Embryonic facial prominence (tissue), 1 donor: ENCODE results near the gene HSD11B2.

Source experiments
- DNase-seq: peaks from one replicate; pipeline ENCODE4 v3.0.0-alpha.2; 2016; ENCODE audit errors: extremely low spot score

The HSD11B2 gene

GRCh38 chr16:67451061-67451703 is 20.3 kb downstream of the HSD11B2 start:
- no peak for DNase-seq

GRCh38 chr16:67451704-67452435 is 20.9 kb downstream of the HSD11B2 start:
- DNase-seq: no peak

GRCh38 chr16:67454104-67454503 is 23.2 kb downstream of the HSD11B2 start:
- no peak for DNase-seq

- DNase-seq: no peak
Measured at GRCh38 chr16:67454852-67455251, 23.9 kb downstream of the HSD11B2 start.

- no peak for DNase-seq
Measured at GRCh38 chr16:67456391-67457081, 25.6 kb downstream of the HSD11B2 start.

GRCh38 chr16:67457611-67458010 is 26.7 kb downstream of the HSD11B2 start:
- DNase-seq: no peak

GRCh38 chr16:67458121-67458641 is 27.3 kb downstream of the HSD11B2 start:
- DNase-seq: no peak

- no peak for DNase-seq
Measured at GRCh38 chr16:67459066-67459860, 28.3 kb downstream of the HSD11B2 start.

GRCh38 chr16:67459861-67460150 is 28.9 kb downstream of the HSD11B2 start:
- DNase-seq: no peak

GRCh38 chr16:67460168-67460567 is 29.2 kb downstream of the HSD11B2 start:
- DNase-seq: no peak

GRCh38 chr16:67460961-67461360 is 30.0 kb downstream of the HSD11B2 start:
- no peak for DNase-seq

- DNase-seq: no peak
Measured at GRCh38 chr16:67461600-67462278, 30.8 kb downstream of the HSD11B2 start.

- no peak for DNase-seq
Measured at GRCh38 chr16:67462279-67462655, 31.3 kb downstream of the HSD11B2 start.

GRCh38 chr16:67463059-67463458 is 32.1 kb downstream of the HSD11B2 start:
- no peak for DNase-seq

GRCh38 chr16:67463691-67464090 is 32.8 kb downstream of the HSD11B2 start:
- DNase-seq: no peak

- DNase-seq: no peak
Measured at GRCh38 chr16:67464565-67464964, 33.6 kb downstream of the HSD11B2 start.

- DNase-seq: no peak
Measured at GRCh38 chr16:67466581-67466980, 35.7 kb downstream of the HSD11B2 start.

GRCh38 chr16:67468731-67469130 is 37.8 kb downstream of the HSD11B2 start:
- no peak for DNase-seq

GRCh38 chr16:67470359-67470758 is 39.4 kb downstream of the HSD11B2 start:
- no peak for DNase-seq

- no peak for DNase-seq
Measured at GRCh38 chr16:67471758-67472384, 41.0 kb downstream of the HSD11B2 start.
